G401.6 (cell line): Measurements from ENCODE around the gene SFMBT2.
"Not testable (repeated sequence)": the region's sequence is repeated elsewhere in the genome, so short reads cannot be mapped to it uniquely, and the experiment has no call there.

ENCODE experiments used
- FAIRE-seq: peaks from 2 replicates; lab custom pipeline; 2012; peaks lifted over from hg19 to GRCh38; lab: Jason Lieb, UNC

SFMBT2 gene

GRCh38 chr10:7218968-7219367 lies 191.9 kb downstream of the SFMBT2 start:
- FAIRE-seq = no peak

GRCh38 chr10:7212696-7213095 lies 198.1 kb downstream of the SFMBT2 start:
- FAIRE-seq = not testable (repeated sequence)

GRCh38 chr10:7211857-7212577 lies 198.8 kb downstream of the SFMBT2 start:
- no peak for FAIRE-seq

GRCh38 chr10:7210516-7210915 lies 200.3 kb downstream of the SFMBT2 start:
- no peak for FAIRE-seq

- FAIRE-seq = no peak
Observed at GRCh38 chr10:7209458-7209857, 201.4 kb downstream of the SFMBT2 start.

GRCh38 chr10:7206412-7207100 lies 204.3 kb downstream of the SFMBT2 start:
- FAIRE-seq = no peak

DNA sequence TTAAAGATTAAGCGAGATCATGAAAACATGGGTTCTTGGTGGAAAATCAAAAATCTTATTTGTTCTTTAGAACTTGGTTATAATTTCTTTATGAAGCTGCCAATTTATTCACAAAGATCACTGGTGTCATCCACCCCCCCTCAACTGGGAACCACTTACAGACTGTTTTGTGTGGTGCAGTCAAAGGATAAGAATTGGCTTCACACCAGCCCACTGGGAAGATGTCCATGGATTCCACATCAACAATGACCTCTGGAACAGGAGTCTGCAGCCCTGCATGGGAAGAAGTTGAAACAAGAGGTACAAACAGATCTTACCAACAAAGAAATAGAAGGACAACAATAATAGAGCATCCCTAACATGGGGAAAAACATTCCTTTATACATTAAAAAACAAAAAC lies 205.2 kb downstream of the SFMBT2 start:
- FAIRE-seq = no peak

DNA sequence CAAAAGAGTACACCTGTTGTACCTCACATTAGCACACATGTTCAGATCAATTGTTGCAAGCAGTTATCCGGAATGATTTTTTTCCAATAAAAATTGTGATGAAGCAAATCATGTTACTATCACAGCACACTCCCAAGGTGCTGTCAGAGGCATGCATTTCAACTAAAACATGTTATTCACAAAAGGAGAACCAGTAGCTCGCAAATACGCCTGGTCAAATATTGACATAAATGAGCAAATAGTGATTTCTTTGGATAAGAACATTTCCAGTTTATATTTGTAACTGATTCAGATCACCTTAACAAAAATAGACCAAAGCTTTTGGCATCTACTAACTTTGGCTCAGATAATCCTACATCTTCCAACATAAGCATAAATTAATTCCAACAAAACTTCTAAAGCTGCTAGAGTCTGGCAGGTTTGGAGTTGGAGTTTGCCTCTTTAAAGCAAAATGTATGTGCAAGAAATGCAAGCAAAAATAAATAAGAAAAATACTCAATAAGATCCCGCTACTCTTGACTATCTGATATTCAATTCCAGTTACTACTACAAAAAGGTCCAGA lies 208.0 kb downstream of the SFMBT2 start:
- no peak for FAIRE-seq

- no peak for FAIRE-seq
Observed at GRCh38 chr10:7199152-7199760, 211.6 kb downstream of the SFMBT2 start.

- no peak for FAIRE-seq
Observed at GRCh38 chr10:7196284-7196683, 214.6 kb downstream of the SFMBT2 start.

GRCh38 chr10:7195118-7195517 lies 215.7 kb downstream of the SFMBT2 start:
- FAIRE-seq = no peak

DNA sequence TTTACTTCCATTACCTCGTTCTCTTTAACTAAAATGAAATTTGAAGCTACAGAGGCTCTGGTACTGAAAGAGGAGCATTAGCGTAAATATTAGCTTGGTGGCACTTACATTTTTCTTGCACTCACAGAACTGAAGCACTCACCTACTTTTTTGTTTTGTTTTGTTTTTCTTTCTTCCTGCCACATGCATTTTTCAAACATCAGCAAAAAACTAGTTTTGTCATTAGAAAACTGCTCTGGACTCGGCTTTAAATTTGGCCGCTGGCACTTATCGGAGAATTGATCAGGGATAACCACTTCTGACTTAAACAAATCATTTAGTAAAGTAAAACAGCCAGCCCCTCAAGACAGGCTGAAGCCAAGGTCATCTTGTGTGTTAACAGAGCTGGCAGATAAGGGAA lies 216.3 kb downstream of the SFMBT2 start:
- FAIRE-seq = no peak

DNA sequence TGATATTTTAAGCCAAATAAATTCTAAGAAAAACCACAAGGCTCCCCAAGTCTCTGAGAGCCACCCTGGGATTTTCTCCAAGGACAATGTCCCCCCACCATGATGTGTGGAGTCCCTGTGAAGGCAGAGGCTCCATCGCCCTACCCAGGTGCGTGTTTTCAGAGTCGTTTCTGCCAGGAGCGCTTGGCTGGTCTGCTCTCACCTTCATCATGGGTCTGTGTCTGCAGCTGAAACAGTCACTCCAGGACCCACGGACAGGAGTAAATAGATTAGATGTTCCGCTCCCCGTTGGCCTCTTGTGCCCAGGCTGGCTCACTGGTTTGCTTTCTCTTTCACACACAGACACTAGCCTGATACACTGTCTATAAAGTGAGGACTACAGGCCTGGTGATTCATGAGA lies 217.5 kb downstream of the SFMBT2 start:
- no peak for FAIRE-seq

- FAIRE-seq = no peak
Observed at GRCh38 chr10:7192831-7193361, 217.9 kb downstream of the SFMBT2 start.

GRCh38 chr10:7192061-7192460 lies 218.8 kb downstream of the SFMBT2 start:
- FAIRE-seq = no peak

DNA sequence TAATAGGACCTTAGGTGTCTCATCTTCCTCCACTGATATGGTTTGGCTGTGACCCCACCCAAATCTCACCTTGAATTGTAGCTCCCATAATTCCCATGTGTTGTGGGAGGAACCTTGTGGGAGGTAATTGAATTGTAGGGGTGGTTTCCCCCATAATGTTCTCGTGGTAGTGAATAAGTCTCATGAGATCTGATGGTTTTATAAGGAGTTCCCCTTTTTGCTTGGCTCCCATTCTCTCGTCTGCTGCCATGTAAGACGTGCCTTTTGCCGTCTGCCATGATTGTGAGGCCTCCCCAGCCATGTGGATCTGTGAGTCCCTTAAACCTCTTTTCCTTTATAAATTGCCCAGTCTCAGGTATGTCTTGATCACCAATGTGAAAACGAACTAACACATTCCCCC lies 220.1 kb downstream of the SFMBT2 start:
- not testable (repeated sequence) for FAIRE-seq

DNA sequence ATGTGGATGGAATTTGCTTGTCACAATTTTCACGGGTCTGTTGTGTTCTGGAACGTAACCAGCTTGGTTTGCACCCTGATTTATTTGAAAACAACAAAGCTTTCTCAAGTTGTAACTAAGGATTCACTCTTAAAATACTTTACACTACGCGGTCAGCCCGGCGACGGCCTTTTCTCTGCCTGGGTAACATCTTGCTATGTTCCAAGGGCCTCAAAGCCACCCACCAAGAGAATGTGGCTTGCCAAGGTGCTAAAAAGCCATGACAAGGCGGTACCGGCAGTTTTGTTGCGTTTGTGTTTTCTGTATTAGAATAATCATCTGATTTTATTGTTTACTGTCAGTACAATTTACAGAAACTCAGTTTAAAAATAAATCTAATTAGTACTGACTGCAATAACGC lies 220.9 kb downstream of the SFMBT2 start:
- FAIRE-seq = no peak

GRCh38 chr10:7188456-7189050 lies 222.3 kb downstream of the SFMBT2 start:
- no peak for FAIRE-seq

DNA sequence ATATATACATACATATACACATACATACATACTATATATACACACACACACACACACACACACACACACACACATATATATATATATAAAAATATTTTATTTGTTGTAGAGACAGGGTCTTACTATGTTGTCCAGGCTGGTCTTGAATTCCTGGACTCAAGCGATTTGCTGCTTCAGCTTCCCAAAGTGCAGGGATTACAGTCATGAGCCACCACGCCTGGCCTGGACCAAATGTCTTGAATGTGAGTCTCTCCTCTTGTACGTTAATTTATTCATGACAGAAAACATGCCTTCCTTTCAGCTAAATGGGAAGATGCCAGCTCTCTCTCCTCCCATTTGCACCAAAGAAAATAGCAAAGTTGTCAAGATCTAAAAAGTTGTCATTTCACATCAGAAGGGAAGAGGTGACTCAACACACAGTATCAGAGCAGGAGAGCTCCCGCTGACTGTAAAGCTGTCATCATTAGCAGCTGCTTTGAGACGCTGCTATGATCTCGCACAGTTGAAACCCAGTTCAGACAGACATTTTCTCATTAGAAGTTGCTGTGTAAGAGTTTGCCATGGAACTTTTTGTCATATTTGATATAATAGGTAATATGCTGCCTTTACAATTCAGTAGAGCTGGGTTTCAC lies 224.3 kb downstream of the SFMBT2 start:
- no peak for FAIRE-seq

GRCh38 chr10:7185367-7185690 lies 225.5 kb downstream of the SFMBT2 start:
- FAIRE-seq = no peak

GRCh38 chr10:7184660-7185366 lies 226.0 kb downstream of the SFMBT2 start:
- no peak for FAIRE-seq

GRCh38 chr10:7184116-7184515 lies 226.7 kb downstream of the SFMBT2 start:
- not testable (repeated sequence) for FAIRE-seq
